ENCODE measurements around the gene KCNAB3. TPM values are rescaled to one million over a fixed set of nuclear protein-coding genes. Genes with fewer than 3 reads are reported as not detected.
A peak's percentile ranks its signal among the peaks of the same experiment; 100 is the strongest.

KCNAB3 gene
- total RNA-seq, 1 donor from 2014 or later = 12.3 TPM

DNA sequence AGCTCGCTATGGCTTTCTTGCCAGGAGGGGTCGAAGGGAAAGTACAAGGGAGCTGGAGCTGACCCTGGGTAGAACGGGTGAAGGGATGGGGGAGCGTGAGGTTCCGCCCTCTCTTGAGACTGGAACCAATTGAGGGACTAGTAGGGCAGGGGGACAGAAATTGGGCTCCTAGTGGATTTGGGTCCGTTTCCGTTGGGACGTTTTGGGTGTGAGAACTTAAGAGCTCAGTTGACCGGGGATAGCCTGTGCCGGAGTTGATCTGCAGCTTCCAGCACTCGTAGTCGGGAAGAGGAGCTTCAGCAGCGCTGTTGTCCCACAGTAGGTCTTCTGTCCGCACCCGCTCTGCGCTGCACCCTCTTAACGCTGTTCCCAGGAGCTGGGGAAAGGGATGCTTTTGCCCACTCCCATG lies 2.8 kb upstream of the KCNAB3 start:
- Mint-ChIP-seq H3K9me3 (ENCODE audit: unreplicated experiment) (peaks cover 11% of the 10 kb centered on the region), H3K4me3 (ENCODE audit: unreplicated experiment) (peak overlapping the region; percentile 99), H3K4me1 (ENCODE audit: low read depth, unreplicated experiment) (peaks cover 30% of the 10 kb centered on the region), H3K27ac (ENCODE audit: unreplicated experiment) (peak overlapping the region; percentile 88), H3K36me3 (ENCODE audit: unreplicated experiment) (peaks cover 9% of the 10 kb centered on the region), H3K27me3 (ENCODE audit: unreplicated experiment) (peaks cover 20% of the 10 kb centered on the region)
- TF ChIP-seq, protein P1, sequence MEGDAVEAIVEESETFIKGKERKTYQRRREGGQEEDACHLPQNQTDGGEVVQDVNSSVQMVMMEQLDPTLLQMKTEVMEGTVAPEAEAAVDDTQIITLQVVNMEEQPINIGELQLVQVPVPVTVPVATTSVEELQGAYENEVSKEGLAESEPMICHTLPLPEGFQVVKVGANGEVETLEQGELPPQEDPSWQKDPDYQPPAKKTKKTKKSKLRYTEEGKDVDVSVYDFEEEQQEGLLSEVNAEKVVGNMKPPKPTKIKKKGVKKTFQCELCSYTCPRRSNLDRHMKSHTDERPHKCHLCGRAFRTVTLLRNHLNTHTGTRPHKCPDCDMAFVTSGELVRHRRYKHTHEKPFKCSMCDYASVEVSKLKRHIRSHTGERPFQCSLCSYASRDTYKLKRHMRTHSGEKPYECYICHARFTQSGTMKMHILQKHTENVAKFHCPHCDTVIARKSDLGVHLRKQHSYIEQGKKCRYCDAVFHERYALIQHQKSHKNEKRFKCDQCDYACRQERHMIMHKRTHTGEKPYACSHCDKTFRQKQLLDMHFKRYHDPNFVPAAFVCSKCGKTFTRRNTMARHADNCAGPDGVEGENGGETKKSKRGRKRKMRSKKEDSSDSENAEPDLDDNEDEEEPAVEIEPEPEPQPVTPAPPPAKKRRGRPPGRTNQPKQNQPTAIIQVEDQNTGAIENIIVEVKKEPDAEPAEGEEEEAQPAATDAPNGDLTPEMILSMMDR (IDR thresholded peaks at IDR 0.05; ENCODE audit: partially characterized antibody, unreplicated experiment) = no peak
- no peak for DNase-seq

DNA sequence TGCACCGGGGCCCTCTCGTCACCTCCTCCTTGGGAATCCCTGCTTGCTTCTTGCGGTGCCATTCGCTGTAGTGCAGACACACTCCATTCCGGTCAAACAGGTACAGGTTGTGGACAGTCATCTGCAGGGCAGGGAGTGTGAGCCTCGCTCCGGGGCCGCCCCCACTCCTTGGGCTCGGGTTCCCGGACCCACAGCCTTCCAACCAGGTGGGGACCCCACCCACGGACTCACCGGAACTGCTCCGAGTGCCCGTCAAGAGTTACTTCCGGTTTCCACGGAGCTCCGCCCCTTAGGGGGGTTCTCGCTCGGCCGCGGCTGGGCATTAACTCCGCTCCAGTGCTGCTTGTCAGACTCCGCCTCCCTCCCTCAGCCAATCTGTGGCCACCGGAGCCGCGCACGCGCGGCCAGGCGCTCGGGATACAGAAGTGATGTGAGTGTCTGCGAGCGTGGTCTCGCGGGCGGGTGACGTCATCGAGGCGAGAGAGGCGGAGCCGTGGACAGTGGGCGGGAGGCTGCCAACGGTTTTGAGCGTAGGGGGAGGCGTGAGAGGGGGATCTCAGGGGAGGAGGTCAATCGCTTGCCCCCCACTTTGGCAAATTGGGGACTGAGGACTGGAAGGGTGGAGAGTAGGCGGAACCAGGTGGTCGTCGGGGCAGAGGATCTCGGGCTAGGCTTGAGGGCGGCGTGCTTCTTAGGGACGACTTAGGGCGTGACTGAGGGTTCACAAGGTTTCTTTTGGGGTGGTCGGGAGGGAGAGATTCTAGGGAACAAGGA lies 2.2 kb upstream of the KCNAB3 start, which contains the start of the genes CNTROB and TRAPPC1:
Gene CNTROB, plus strand, starts transcription at position 498 of the 774 bp plus-strand sequence. CDS start 874 bp downstream, outside the sequence.
Gene TRAPPC1, minus strand, starts transcription at position 238 of the 774 bp plus-strand sequence. Its CDS starts 117 bp downstream, at position 121.
- peaks cover 8% of the 10 kb centered on the region for H3K9me3 Mint-ChIP-seq (ENCODE audit: unreplicated experiment)
- TF ChIP-seq, protein P1 (IDR thresholded peaks at IDR 0.05; ENCODE audit: partially characterized antibody, unreplicated experiment) = no peak

DNA sequence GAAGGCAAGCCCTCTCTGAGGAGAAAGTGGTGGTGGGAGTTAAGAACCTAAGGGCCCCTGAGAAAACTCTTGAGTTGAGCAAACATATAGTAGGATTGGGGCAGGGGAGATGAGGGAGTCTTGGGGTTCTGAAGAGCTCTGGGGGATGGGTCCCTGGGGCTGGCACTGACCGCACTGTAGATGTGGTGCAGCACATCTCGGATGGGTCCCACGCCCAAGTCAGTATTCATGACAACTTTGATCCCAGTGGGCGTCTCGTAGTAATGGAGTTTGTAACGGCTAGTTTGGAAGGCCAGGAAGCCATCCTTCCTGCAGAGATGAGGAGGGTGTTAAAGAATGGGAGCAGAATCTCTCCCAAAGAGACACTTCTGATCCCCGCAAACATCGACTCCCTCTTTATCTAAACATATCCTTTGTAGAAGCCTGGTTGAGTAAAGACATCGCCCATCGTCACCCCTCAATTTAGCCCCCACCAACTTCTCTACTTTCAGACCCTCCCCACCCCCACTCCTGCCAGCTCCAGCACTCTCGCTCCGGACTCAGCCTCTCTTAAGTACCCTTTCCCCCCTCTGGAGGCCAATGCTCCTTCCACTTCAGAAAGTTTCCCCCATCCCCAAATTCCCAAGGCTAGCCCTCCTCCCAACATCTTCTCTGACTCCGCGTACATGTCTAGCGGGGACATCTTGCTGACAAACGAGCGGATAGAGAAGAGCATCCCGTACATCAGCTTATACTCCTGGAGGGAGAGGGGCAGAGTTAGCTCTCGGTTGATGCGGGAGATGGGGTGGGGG lies 1.4 kb upstream of the KCNAB3 start:
- H3K4me1 Mint-ChIP-seq (ENCODE audit: low read depth, unreplicated experiment) = peaks cover 19% of the 10 kb centered on the region
- peaks cover 4% of the 10 kb centered on the region for H3K9me3 Mint-ChIP-seq (ENCODE audit: unreplicated experiment)
- DNase-seq = no peak
- TF ChIP-seq, protein P1 (IDR thresholded peaks at IDR 0.05; ENCODE audit: partially characterized antibody, unreplicated experiment) = no peak
- H3K36me3 Mint-ChIP-seq (ENCODE audit: unreplicated experiment) = peaks cover 9% of the 10 kb centered on the region
- peaks cover 18% of the 10 kb centered on the region for H3K27me3 Mint-ChIP-seq (ENCODE audit: unreplicated experiment)
- H3K4me3 Mint-ChIP-seq (ENCODE audit: unreplicated experiment) = peak overlapping the region; percentile 99
- no peak overlapping the region for H3K27ac Mint-ChIP-seq (ENCODE audit: unreplicated experiment)

More for the DNA sequence above, 2.2 kb upstream of the KCNAB3 start, which contains the start of the genes CNTROB and TRAPPC1:
- Mint-ChIP-seq H3K36me3 (ENCODE audit: unreplicated experiment) (peaks cover 9% of the 10 kb centered on the region), H3K27ac (ENCODE audit: unreplicated experiment) (peak within 1 kb of the TSS; percentile 88), H3K4me1 (ENCODE audit: low read depth, unreplicated experiment) (peaks cover 27% of the 10 kb centered on the region), H3K27me3 (ENCODE audit: unreplicated experiment) (peaks cover 20% of the 10 kb centered on the region), H3K4me3 (ENCODE audit: unreplicated experiment) (peak within 1 kb of the TSS; percentile 99)
- DNase-seq = peak; percentile 99

DNA sequence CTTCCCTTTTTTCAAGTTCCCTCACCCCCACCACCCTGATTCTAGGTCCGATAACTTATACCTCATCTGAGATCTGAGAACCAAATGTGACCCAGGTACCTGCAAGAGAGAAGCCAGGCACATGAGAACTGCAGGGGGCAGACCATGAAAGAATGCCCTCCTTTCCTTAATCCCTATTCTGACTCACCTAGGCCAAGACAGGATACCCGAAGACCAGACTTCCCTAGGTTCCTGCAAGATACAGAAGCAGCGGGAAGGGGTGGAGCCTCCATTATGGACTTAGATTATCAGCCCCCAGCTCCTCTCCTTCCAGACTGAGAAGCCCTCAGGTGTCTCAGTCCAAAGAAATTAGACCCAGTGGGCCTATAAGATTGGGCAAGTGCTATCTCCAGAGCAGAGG lies 2.1 kb downstream of the KCNAB3 start:
- H3K4me3 Mint-ChIP-seq (ENCODE audit: unreplicated experiment) = peak overlapping the region; percentile 28
- TF ChIP-seq, protein P1 (IDR thresholded peaks at IDR 0.05; ENCODE audit: partially characterized antibody, unreplicated experiment) = no peak
- H3K9me3 Mint-ChIP-seq (ENCODE audit: unreplicated experiment) = peaks cover 4% of the 10 kb centered on the region
- peaks cover 5% of the 10 kb centered on the region for H3K4me1 Mint-ChIP-seq (ENCODE audit: low read depth, unreplicated experiment)
- no peak overlapping the region for H3K27ac Mint-ChIP-seq (ENCODE audit: unreplicated experiment)
- peaks cover 16% of the 10 kb centered on the region for H3K27me3 Mint-ChIP-seq (ENCODE audit: unreplicated experiment)
- peaks cover 4% of the 10 kb centered on the region for H3K36me3 Mint-ChIP-seq (ENCODE audit: unreplicated experiment)
- DNase-seq = no peak

Measured in glutamatergic neuron (in vitro differentiated cells).